ENCODE results near the gene PPP1R16B.

- TF ChIP-seq POLR2A (IDR thresholded peaks at IDR 0.05) (no peak), CTCF (IDR thresholded peaks at IDR 0.05) (no peak)
Measured at GRCh38 chr20:38766071-38766470, 39.4 kb upstream of the PPP1R16B start.
